Central memory CD4-positive, alpha-beta T cell (primary cell): Measurements from ENCODE around the gene RARA.
"Not testable (repeated sequence)": the region's sequence is repeated elsewhere in the genome, so short reads cannot be mapped to it uniquely, and the experiment has no call there.

Source experiments
- DNase-seq: peaks from one replicate; pipeline ENCODE4 v3.0.0; 2022

RARA gene

DNA sequence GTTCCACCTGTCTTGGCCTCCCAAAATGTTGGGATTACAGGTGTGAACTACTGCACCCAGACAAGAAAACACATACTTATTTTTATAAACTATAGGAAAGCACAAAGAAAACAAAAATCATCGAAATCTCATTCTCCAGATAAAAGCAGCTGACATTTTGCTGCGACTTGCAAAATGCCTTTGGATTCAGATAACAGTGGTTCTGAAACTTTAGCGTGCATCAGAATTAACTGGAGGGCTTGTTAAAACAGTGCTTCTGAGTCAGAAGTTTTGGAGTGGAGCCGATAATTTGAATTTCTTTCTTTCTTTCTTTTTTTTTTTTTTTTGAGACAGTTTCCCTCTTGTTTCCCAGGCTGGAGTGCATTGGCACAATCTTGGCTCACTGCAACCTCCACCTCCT, 73.3 kb downstream of the RARA start:
- no peak for DNase-seq

DNA sequence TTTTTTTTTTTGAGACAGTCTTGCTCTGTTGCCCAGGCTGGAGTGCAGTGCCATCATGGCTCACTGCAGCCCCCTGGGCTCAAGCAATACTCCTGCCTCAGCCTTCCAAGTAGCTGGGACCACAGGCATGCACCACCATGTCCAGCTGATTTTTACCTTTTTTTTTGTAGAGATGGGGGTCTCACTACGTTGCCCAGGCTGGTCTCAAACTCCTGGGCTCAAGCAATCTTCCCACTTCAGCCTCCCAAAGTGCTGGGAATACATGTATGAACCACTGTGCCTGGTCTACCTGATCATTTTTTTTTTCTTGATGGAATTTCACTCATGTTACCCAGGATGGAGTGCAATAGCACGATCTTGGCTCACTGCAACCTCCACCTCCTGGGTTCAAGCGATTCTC, 77.6 kb downstream of the RARA start:
- DNase-seq = not testable (repeated sequence)

- DNase-seq = peak; percentile 45
These were observed 90.2 kb downstream of the RARA start for GRCh38 chr17:40399185-40399584.

- no peak for DNase-seq
These were observed 93.7 kb downstream of the RARA start for GRCh38 chr17:40402668-40403067.

GRCh38 chr17:40404003-40404402, 95.0 kb downstream of the RARA start:
- DNase-seq = no peak
